Thoracic aorta (tissue), 2 donors: ENCODE data around the gene FDPS. TPM values are rescaled to one million over a fixed set of nuclear protein-coding genes. Genes with fewer than 3 reads are reported as not detected.

Source experiments
- ATAC-seq: fragments of 150-250 bp; one replicate; pipeline ENCODE4 v1.8.0; 2017; ENCODE audit warnings: low read depth; ENCODE audit not compliant: insufficient number of reproducible peaks, low FRiP score
- DNase-seq: peaks from one replicate; pipeline ENCODE4 v3.0.0-alpha.2; 2020; ENCODE audit warnings: low spot score
- H3K27ac ChIP-seq, 2 donors: fragments of 200-600 bp; sonication (generic); 1 replicate in 1 of 2; 2 replicates in 1 of 2; pipeline ENCODE4 v1.5.1; 2016; ENCODE audit warnings: mild to moderate bottlenecking in 2 of 2, moderate library complexity in 2 of 2
- H3K27me3 ChIP-seq: fragments of 200-600 bp; sonication (generic); replicated peaks from 2 replicates; pipeline ENCODE4 v1.6.0; 2016; ENCODE audit warnings: mild to moderate bottlenecking; ENCODE audit not compliant: insufficient read depth
- H3K36me3 ChIP-seq: fragments of 200-600 bp; sonication (generic); one replicate; pipeline ENCODE4 v1.5.1; 2016
- H3K4me1 ChIP-seq, 2 donors: fragments of 200-600 bp; sonication (generic); 1 replicate in 1 of 2; 2 replicates in 1 of 2; pipeline versions ENCODE4 v1.5.1 to v1.6.0; 2016; ENCODE audit warnings: low read depth in 2 of 2, mild to moderate bottlenecking in 1 of 2; ENCODE audit not compliant: control insufficient read depth in 1 of 2
- H3K4me3 ChIP-seq: fragments of 200-600 bp; sonication (generic); 2 replicates; pipeline ENCODE4 v1.5.1; 2016; ENCODE audit warnings: mild to moderate bottlenecking
- H3K9me3 ChIP-seq: fragments of 200-600 bp; sonication (generic); 2 replicates; pipeline ENCODE4 v1.5.1; 2016
- CTCF ChIP-seq: fragments of 200-600 bp; sonication (generic); IDR thresholded peaks from one replicate; pipeline ENCODE4 v1.5.1; 2019; ENCODE audit warnings: antibody characterized with exemption
- total RNA-seq, 2 donors: library from RNA; depleted of rRNA; stranded (reverse); fragments of >200 nt; gene quantifications; one replicate each; pipeline versions ENCODE4 v1.1.0 to v1.2.3, GENCODE V29; 2016

FDPS gene
- total RNA-seq, 2 donors from 2014 or later, result 57.8 to 68.2 TPM

- peaks cover 11 to 14% of the 10 kb centered on the region in 2 donors for H3K4me1 ChIP-seq
- no peak for DNase-seq
- ATAC-seq, result no peak
- no peaks in the 10 kb centered on the region for H3K36me3 ChIP-seq
- no peak overlapping the region for H3K4me3 ChIP-seq
- no peak for TF ChIP-seq CTCF
- no peak overlapping the region for H3K27ac ChIP-seq
- H3K27me3 ChIP-seq, result no peaks in the 10 kb centered on the region
- H3K9me3 ChIP-seq, result no peaks in the 10 kb centered on the region
Measured at GRCh38 chr1:155279268-155279667, 29.4 kb upstream of the FDPS start.

- DNase-seq, result no peak
- Histone ChIP-seq H3K27me3 (no peaks in the 10 kb centered on the region), H3K36me3 (no peaks in the 10 kb centered on the region), H3K4me3 (no peak overlapping the region), H3K27ac (no peak overlapping the region), H3K4me1 (peaks cover 6 to 9% of the 10 kb centered on the region in 2 donors), H3K9me3 (no peaks in the 10 kb centered on the region)
- no peak for ATAC-seq
- TF ChIP-seq CTCF, result no peak
Measured at GRCh38 chr1:155282488-155283091, 26.1 kb upstream of the FDPS start.

- H3K36me3 ChIP-seq, result no peaks in the 10 kb centered on the region
- TF ChIP-seq CTCF, result no peak
- no peak for ATAC-seq
- H3K27me3 ChIP-seq, result no peaks in the 10 kb centered on the region
- no peaks in the 10 kb centered on the region for H3K9me3 ChIP-seq
- no peaks in the 10 kb centered on the region for H3K4me1 ChIP-seq
- DNase-seq, result no peak
- H3K4me3 ChIP-seq, result no peak overlapping the region
- no peak overlapping the region for H3K27ac ChIP-seq
Measured at GRCh38 chr1:155284476-155284875, 24.2 kb upstream of the FDPS start.

GRCh38 chr1:155285063-155285462 is 23.6 kb upstream of the FDPS start:
- no peak overlapping the region for H3K4me3 ChIP-seq
- H3K36me3 ChIP-seq, result no peaks in the 10 kb centered on the region
- DNase-seq, result no peak
- H3K9me3 ChIP-seq, result no peaks in the 10 kb centered on the region
- no peaks in the 10 kb centered on the region for H3K27me3 ChIP-seq
- H3K4me1 ChIP-seq, result no peaks in the 10 kb centered on the region
- ATAC-seq, result no peak
- TF ChIP-seq CTCF, result no peak
- H3K27ac ChIP-seq, result no peak overlapping the region

- Histone ChIP-seq H3K27me3 (no peaks in the 10 kb centered on the region), H3K4me1 (no peaks in the 10 kb centered on the region), H3K36me3 (no peaks in the 10 kb centered on the region), H3K27ac (no peak overlapping the region), H3K9me3 (no peaks in the 10 kb centered on the region), H3K4me3 (no peak overlapping the region)
- no peak for TF ChIP-seq CTCF
- DNase-seq (no peak), ATAC-seq (no peak)
Measured at GRCh38 chr1:155285631-155286044, 23.0 kb upstream of the FDPS start.
